ENCODE measurements around the gene COL6A2.

- no peak for TF ChIP-seq CTCF (IDR thresholded peaks at IDR 0.05 in 8 of 11, conservative IDR thresholded peaks at IDR 0.05 in 3 of 11)
- no peak for TF ChIP-seq POLR2A (IDR thresholded peaks at IDR 0.05)
- TF ChIP-seq POLR2AphosphoS5 (IDR thresholded peaks at IDR 0.05): no peak
Observed at GRCh38 chr21:46092811-46093667, 4.9 kb upstream of the COL6A2 start.

Data from spleen (tissue), 7 donors.